OCI-LY7 (cell line): ENCODE results near the gene PLXNB1.

Experiments
- EZH2phosphoT487 ChIP-seq: fragments of 200-600 bp; sonication (generic); IDR thresholded peaks from 2 replicates; pipeline ENCODE4 v1.6.1; 2018; ENCODE audit warnings: low read depth, borderline replicate concordance, mild to moderate bottlenecking, mixed run types, antibody characterized with exemption, low read length, moderate library complexity, mixed read lengths
- TF ChIP-seq, protein P1 (sequence below): fragments of 200-600 bp; sonication (generic); conservative IDR thresholded peaks from 2 replicates; pipeline ENCODE4 v1.5.1; 2014; ENCODE audit warnings: mild to moderate bottlenecking, antibody characterized with exemption, low read length, moderate library complexity, mixed read lengths

GRCh38 chr3:48420561-48420960, 9.3 kb downstream of the PLXNB1 start:
- TF ChIP-seq, protein P1, sequence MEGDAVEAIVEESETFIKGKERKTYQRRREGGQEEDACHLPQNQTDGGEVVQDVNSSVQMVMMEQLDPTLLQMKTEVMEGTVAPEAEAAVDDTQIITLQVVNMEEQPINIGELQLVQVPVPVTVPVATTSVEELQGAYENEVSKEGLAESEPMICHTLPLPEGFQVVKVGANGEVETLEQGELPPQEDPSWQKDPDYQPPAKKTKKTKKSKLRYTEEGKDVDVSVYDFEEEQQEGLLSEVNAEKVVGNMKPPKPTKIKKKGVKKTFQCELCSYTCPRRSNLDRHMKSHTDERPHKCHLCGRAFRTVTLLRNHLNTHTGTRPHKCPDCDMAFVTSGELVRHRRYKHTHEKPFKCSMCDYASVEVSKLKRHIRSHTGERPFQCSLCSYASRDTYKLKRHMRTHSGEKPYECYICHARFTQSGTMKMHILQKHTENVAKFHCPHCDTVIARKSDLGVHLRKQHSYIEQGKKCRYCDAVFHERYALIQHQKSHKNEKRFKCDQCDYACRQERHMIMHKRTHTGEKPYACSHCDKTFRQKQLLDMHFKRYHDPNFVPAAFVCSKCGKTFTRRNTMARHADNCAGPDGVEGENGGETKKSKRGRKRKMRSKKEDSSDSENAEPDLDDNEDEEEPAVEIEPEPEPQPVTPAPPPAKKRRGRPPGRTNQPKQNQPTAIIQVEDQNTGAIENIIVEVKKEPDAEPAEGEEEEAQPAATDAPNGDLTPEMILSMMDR = no peak
- no peak for TF ChIP-seq EZH2phosphoT487
